Activated naive CD8-positive, alpha-beta T cell (primary cell): Measurements from ENCODE around the gene ELOF1.
"Not testable (repeated sequence)": the region's sequence is repeated elsewhere in the genome, so short reads cannot be mapped to it uniquely, and the experiment has no call there.

Experiments used
- H3K27ac Mint-ChIP-seq: one replicate; pipeline ENCODE4 v1.8.0; 2021; ENCODE audit warnings: mixed read lengths
- H3K27me3 Mint-ChIP-seq: one replicate; pipeline ENCODE4 v1.8.0; 2021; ENCODE audit warnings: mixed read lengths
- H3K36me3 Mint-ChIP-seq: one replicate; pipeline ENCODE4 v1.8.0; 2021; ENCODE audit warnings: mixed read lengths
- H3K4me1 Mint-ChIP-seq: one replicate; pipeline ENCODE4 v1.8.0; 2021; ENCODE audit warnings: low read depth, mixed read lengths
- H3K4me3 Mint-ChIP-seq: one replicate; pipeline ENCODE4 v1.8.0; 2021; ENCODE audit warnings: mild to moderate bottlenecking, mixed read lengths
- H3K9me3 Mint-ChIP-seq: one replicate; pipeline ENCODE4 v1.8.0; 2021; ENCODE audit warnings: low read depth, mixed read lengths

Gene ELOF1

GRCh38 chr19:11558881-11559828 is at the start of gene ELOF1:
TSS of gene ELOF1 (minus strand) at chr19:11559230. CDS start at chr19:11554347, 4,883 bp downstream.
- Mint-ChIP-seq H3K36me3 (peaks cover 2% of the 10 kb centered on the region), H3K9me3 (no peaks in the 10 kb centered on the region), H3K4me3 (peak within 1 kb of the TSS; percentile 98), H3K4me1 (peaks cover 39% of the 10 kb centered on the region), H3K27ac (peak within 1 kb of the TSS; percentile 95), H3K27me3 (no peaks in the 10 kb centered on the region)

DNA sequence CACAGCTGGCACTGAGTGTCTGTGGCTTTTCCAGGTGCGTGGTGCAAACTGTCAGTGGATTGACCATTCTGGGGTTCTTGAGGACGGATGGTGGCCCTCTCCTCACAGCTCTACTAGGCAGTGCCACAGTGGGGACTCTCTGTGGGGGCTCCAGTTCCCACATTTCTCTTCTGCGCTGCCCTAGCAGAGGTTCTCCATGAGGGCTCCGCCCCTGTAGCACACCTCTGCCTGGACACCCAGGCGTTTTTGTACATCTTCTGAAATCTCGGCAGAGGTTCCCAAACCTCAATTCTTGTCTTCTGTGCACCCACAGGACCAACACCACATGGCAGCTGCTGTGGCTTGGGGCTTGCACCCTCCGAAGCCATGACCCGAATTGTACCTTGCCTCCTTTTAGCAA is 47.5 kb upstream of the ELOF1 start:
- H3K36me3 Mint-ChIP-seq = peaks cover 24% of the 10 kb centered on the region
- H3K27me3 Mint-ChIP-seq = no peaks in the 10 kb centered on the region

GRCh38 chr19:11599704-11600103 is 40.7 kb upstream of the ELOF1 start:
- Mint-ChIP-seq H3K36me3 (peaks cover 13% of the 10 kb centered on the region), H3K4me3 (peak overlapping the region; percentile 1), H3K4me1 (peaks cover 40% of the 10 kb centered on the region)
- H3K9me3 Mint-ChIP-seq, H3K27ac Mint-ChIP-seq, H3K27me3 Mint-ChIP-seq: not testable (repeated sequence)

More for the DNA sequence above, 47.5 kb upstream of the ELOF1 start:
- Mint-ChIP-seq H3K4me1 (peaks cover 15% of the 10 kb centered on the region), H3K9me3 (peaks cover 8% of the 10 kb centered on the region), H3K4me3 (no peak overlapping the region), H3K27ac (no peak overlapping the region)

DNA sequence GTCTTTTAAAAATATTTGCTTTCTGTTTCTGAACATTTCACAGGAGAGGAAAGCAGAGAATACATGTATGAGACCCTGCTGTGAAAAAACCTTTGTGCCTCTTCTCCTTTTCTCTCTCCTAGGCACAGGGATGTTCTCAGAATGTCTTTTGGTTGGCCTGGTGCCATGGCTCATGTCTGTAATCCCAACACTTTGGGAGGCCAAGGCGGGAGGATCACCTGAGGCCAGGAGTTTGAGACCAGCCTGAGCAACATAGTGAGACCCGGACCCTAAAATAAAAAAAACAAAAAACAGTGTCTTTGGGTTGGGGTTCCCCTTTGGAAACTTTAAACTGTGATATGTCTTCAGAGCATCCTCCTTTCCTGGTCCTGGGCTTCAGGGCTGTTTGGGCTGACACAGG is 39.7 kb upstream of the ELOF1 start:
- H3K4me3 Mint-ChIP-seq = peak overlapping the region; percentile 78
- H3K27ac Mint-ChIP-seq = no peak overlapping the region
- peaks cover 40% of the 10 kb centered on the region for H3K4me1 Mint-ChIP-seq

DNA sequence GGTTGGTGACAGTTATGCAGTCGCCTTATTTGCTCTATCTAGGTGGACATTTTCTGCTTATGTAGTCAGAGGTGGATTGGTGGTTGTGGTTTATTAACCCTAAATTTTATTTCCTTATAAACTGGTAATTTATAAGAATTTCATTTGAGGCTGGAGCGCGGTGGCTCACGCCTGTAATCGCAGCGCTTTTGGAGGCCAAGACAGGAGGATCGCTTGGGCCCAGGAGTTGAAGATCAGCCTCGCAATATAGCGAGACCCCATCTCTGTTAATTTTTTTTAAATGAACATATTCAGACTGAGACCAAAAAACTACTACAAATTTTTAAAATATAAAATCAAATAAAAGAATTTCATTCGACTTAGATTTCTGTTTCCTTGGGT is 39.1 kb upstream of the ELOF1 start:
- Mint-ChIP-seq H3K4me1 (peaks cover 40% of the 10 kb centered on the region), H3K36me3 (peaks cover 7% of the 10 kb centered on the region), H3K27me3 (no peaks in the 10 kb centered on the region), H3K27ac (peak overlapping the region; percentile 72), H3K4me3 (peak overlapping the region; percentile 93), H3K9me3 (no peaks in the 10 kb centered on the region)

More for the DNA sequence above, 39.7 kb upstream of the ELOF1 start:
- Mint-ChIP-seq H3K36me3 (peaks cover 9% of the 10 kb centered on the region), H3K27me3 (no peaks in the 10 kb centered on the region), H3K9me3 (no peaks in the 10 kb centered on the region)

DNA sequence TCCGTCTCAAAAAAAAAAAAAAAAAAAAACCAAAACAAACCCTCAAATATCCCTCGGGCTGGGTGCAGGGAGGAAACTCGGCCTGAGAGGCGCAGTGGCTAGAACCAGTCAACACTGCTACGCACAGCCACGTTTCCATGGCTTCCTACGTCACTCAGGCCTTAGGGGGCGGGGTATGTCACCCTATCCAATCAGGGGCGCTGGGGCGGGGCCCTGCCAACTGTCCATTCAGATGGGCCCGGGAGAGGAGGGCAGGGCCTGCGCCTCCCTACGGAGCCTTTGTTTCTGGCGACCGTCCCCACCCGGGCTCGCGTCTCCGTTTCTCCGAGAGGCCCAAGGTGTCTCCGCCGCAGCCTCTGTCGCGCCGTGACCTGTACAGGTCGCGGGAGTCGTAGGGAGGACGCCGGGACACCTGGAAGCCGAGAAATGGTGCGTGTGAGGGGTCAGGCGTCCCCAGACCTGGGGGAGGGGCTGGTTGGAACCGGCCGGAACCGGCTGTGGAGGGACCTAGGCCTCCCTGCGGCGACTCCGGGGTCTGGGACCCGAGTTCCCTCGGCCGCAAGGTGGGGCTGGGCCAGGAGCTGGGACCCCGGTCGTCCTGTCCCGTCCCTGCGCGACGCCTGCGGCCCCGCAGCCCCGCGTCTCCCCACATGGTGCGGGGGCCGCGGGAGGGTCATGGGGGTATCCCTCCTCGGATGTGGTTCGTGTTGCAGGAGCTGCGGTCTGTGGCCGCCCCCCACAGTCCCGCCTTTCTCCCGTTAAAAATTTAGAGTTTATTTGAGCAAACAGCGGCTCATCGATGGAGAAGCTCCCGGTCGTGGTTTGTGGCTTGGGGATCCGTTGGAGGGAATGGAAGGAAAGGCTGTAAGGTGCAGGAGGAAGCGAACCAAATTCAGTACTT is 38.4 kb upstream of the ELOF1 start, which contains the start of gene ZNF627:
TSS of gene ZNF627 (plus strand) at position 282 of the 901 bp plus-strand sequence. CDS start at position 427, 145 bp downstream.
- Mint-ChIP-seq H3K4me1 (peaks cover 35% of the 10 kb centered on the region), H3K27me3 (no peaks in the 10 kb centered on the region), H3K4me3 (peak within 1 kb of the TSS; percentile 93), H3K9me3 (no peaks in the 10 kb centered on the region), H3K27ac (peak within 1 kb of the TSS; percentile 72), H3K36me3 (peaks cover 4% of the 10 kb centered on the region)

DNA sequence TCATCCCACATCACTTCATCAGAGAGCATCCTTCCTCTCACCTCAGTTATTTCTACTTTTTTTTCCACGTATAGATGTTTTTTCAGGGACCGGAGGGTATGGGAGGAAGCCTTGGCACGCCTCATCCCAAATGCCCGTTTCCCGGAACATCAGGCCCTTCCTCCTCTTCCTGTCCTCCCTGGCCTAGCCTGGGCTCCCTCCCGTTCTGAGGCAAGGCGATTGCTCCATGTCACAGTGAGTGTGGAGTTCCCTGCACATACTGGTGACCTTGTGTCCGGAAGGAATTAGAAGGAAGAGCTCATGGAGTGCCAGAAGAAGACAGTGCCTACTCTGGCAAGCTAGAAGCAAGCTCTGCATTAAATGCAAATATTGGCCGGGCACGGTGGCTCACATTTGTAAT is 37.1 kb upstream of the ELOF1 start:
- no peaks in the 10 kb centered on the region for H3K36me3 Mint-ChIP-seq
- no peaks in the 10 kb centered on the region for H3K27me3 Mint-ChIP-seq
- no peak overlapping the region for H3K27ac Mint-ChIP-seq

DNA sequence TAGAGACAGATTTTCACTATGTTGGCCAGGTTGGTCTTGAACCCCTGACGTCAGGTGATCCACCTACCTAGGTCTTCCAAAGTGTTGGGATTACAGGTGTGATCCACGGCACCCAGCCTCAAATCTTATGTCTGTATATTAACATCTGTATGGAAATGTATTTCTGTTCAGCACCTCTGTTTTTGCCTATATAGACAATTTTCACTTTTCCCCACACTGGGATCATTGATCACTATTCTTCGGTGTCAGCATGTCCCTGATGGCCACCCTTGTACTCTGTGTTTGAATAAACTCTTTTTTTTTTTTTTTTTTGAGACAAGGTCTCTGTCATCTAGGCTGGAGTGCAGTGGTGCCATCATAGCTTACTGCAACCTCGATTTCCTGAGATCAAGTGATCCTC is 35.1 kb upstream of the ELOF1 start:
- no peak overlapping the region for H3K27ac Mint-ChIP-seq
- H3K4me1 Mint-ChIP-seq = peaks cover 13% of the 10 kb centered on the region
- no peak overlapping the region for H3K4me3 Mint-ChIP-seq
- no peaks in the 10 kb centered on the region for H3K27me3 Mint-ChIP-seq
- H3K9me3 Mint-ChIP-seq = no peaks in the 10 kb centered on the region
- no peaks in the 10 kb centered on the region for H3K36me3 Mint-ChIP-seq

More for the DNA sequence above, 37.1 kb upstream of the ELOF1 start:
- peaks cover 28% of the 10 kb centered on the region for H3K4me1 Mint-ChIP-seq
- H3K9me3 Mint-ChIP-seq = no peaks in the 10 kb centered on the region
- peak overlapping the region; percentile 93 for H3K4me3 Mint-ChIP-seq

DNA sequence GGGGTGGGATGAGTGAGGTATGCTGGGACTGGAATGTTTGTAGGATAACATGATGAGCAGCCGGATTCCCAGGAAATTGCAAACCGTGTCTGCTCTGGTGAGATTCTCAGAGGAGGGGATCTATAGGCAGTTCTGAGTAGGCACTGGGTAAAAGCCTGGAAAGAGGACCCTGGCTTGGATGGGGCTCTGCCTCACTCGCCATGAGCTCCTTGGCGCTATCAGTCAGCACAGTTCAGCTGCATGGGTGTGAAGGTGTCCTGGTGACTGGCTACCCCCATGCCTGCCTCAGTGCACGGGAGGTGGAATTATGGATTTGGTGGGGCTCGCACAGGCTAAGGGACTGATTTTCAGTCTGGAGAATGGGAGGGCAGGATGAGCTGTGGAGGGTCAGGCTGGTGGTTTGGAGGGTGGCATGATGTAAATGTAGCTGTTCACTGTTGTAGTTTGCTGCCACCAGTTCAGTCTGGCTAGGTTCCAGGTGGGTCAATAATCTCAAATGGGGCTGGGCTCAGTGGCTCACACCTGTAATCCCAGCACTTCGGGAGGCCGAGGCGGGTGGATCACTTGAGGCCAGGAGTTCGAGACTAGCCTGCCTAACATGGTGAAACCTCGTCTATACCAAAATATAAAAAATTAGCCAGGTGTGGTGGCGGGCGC is 29.1 kb upstream of the ELOF1 start:
- Mint-ChIP-seq H3K4me1 (peaks cover 4% of the 10 kb centered on the region), H3K36me3 (no peaks in the 10 kb centered on the region), H3K27ac (no peak overlapping the region), H3K4me3 (no peak overlapping the region), H3K9me3 (no peaks in the 10 kb centered on the region), H3K27me3 (no peaks in the 10 kb centered on the region)

DNA sequence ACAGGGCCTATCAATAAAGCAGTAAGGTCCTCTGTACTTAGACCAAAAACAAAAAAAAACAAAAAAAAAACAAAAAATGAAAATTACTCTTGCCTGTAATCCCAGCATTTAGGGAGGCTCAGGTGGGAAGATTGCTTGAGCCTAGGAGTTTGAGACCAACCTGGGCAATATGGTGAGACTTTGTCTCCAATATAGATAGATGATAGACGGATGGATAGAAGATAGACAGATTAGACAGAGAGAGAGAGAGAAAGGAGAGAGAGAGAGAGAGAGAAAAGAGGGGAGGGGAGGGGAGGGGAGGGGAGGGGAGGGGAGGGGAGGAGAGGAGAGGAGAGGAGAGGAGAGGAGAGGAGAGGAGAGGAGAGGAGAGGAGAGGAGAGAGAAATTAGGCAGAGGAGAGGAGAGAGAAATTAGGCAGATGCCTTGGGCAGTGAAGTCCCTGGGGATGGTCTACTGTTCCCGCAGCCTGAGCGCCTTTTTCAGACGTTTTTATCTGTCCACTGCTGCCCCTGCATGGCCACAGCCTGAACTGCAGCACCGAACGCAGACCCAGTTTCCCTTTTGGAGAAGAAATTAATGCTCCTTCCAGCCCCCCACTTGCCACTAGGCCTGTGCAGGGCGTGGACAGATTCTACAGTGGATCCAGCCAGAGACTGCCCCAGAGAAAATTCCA is 28.4 kb upstream of the ELOF1 start:
- H3K27ac Mint-ChIP-seq = no peak overlapping the region
- peaks cover 4% of the 10 kb centered on the region for H3K4me1 Mint-ChIP-seq
- H3K9me3 Mint-ChIP-seq = no peaks in the 10 kb centered on the region
- no peaks in the 10 kb centered on the region for H3K36me3 Mint-ChIP-seq
- no peak overlapping the region for H3K4me3 Mint-ChIP-seq
- no peaks in the 10 kb centered on the region for H3K27me3 Mint-ChIP-seq

GRCh38 chr19:11586331-11586730 is 27.3 kb upstream of the ELOF1 start:
- Mint-ChIP-seq H3K36me3 (no peaks in the 10 kb centered on the region), H3K9me3 (no peaks in the 10 kb centered on the region), H3K4me1 (peaks cover 12% of the 10 kb centered on the region), H3K27ac (no peak overlapping the region), H3K27me3 (no peaks in the 10 kb centered on the region), H3K4me3 (no peak overlapping the region)

DNA sequence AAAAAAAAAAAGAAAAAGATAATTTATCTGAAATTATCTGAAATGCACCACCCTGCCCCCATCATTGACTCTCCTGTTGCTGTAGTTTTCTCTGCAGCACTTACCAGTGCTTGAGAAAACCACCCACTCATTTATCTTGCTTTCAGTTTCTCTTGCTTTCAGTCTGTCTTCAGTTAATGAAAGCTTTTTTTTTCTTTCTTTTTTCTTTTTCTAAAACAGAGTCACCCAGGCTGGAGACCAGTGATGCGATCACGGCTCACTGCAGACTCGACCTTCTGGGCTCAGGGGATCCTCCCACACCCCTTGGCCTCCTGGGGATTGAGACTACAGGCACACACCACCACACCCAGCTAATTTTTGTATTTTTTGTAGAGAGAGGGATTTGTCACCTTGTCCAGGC is 22.7 kb upstream of the ELOF1 start:
- H3K4me1 Mint-ChIP-seq = peaks cover 31% of the 10 kb centered on the region
- peak overlapping the region; percentile 74 for H3K4me3 Mint-ChIP-seq
- no peaks in the 10 kb centered on the region for H3K27me3 Mint-ChIP-seq
- H3K9me3 Mint-ChIP-seq = no peaks in the 10 kb centered on the region
- peak overlapping the region; percentile 94 for H3K27ac Mint-ChIP-seq
- H3K36me3 Mint-ChIP-seq = no peaks in the 10 kb centered on the region

GRCh38 chr19:11580116-11580515 is 21.1 kb upstream of the ELOF1 start:
- no peaks in the 10 kb centered on the region for H3K9me3 Mint-ChIP-seq
- peaks cover 31% of the 10 kb centered on the region for H3K4me1 Mint-ChIP-seq
- H3K4me3 Mint-ChIP-seq = no peak overlapping the region
- H3K27ac Mint-ChIP-seq = no peak overlapping the region
- H3K27me3 Mint-ChIP-seq = no peaks in the 10 kb centered on the region
- no peaks in the 10 kb centered on the region for H3K36me3 Mint-ChIP-seq
